HG03139 (cell line): ENCODE measurements around the gene NANOS1.
A peak's percentile ranks its signal among the peaks of the same experiment; 100 is the strongest.
"Not testable (repeated sequence)": the region's sequence is repeated elsewhere in the genome, so short reads cannot be mapped to it uniquely, and the experiment has no call there.

Source experiments
- ATAC-seq: cut with Tn5 transposase; IDR thresholded peaks from one replicate; pipeline ENCODE4 v1.9.1; 2021; ENCODE audit not compliant: unreplicated experiment

Gene NANOS1

GRCh38 chr10:119006451-119007210 lies 22.9 kb upstream of the NANOS1 start:
- no peak for ATAC-seq

- no peak for ATAC-seq
Observed at GRCh38 chr10:119007211-119007574, 22.3 kb upstream of the NANOS1 start.

GRCh38 chr10:119020627-119020946 lies 8.9 kb upstream of the NANOS1 start:
- ATAC-seq = no peak

- ATAC-seq = no peak
Observed at GRCh38 chr10:119022846-119023552, 6.5 kb upstream of the NANOS1 start.

- no peak for ATAC-seq
Observed at GRCh38 chr10:119023553-119023868, 6.0 kb upstream of the NANOS1 start.

- ATAC-seq = no peak
Observed at GRCh38 chr10:119024882-119025281, 4.6 kb upstream of the NANOS1 start.

GRCh38 chr10:119025336-119025735 lies 4.2 kb upstream of the NANOS1 start:
- no peak for ATAC-seq

- ATAC-seq = no peak
Observed at GRCh38 chr10:119025776-119026175, 3.7 kb upstream of the NANOS1 start.

- ATAC-seq = no peak
Observed at GRCh38 chr10:119026301-119027110, 3.0 kb upstream of the NANOS1 start.

- ATAC-seq = not testable (repeated sequence)
Observed at GRCh38 chr10:119028445-119028899, 1.0 kb upstream of the NANOS1 start.

- ATAC-seq = peak; percentile 54
Observed at GRCh38 chr10:119028900-119029612, 458 bp upstream of the NANOS1 start.

- ATAC-seq = peak; percentile 50
Observed at GRCh38 chr10:119030421-119031250, 1.1 kb downstream of the NANOS1 start.

- ATAC-seq = no peak
Observed at GRCh38 chr10:119031496-119032059, 2.1 kb downstream of the NANOS1 start.

GRCh38 chr10:119039161-119039560 lies 9.6 kb downstream of the NANOS1 start:
- no peak for ATAC-seq

- no peak for ATAC-seq
Observed at GRCh38 chr10:119041326-119041725, 11.8 kb downstream of the NANOS1 start.

- ATAC-seq = no peak
Observed at GRCh38 chr10:119042169-119042568, 12.7 kb downstream of the NANOS1 start.

GRCh38 chr10:119045561-119045960 lies 16.0 kb downstream of the NANOS1 start:
- ATAC-seq = no peak

GRCh38 chr10:119049361-119049760 lies 19.8 kb downstream of the NANOS1 start:
- ATAC-seq = no peak

- ATAC-seq = no peak
Observed at GRCh38 chr10:119049777-119050176, 20.3 kb downstream of the NANOS1 start.

GRCh38 chr10:119051775-119052174 lies 22.3 kb downstream of the NANOS1 start:
- ATAC-seq = no peak
